HEK293 (cell line): ENCODE data around the gene ALG5.

Source experiments
- CTCF ChIA-PET: fragments of 350-600 bp; formaldehyde crosslinking; extraction: SDS; loops from one replicate; lab custom pipeline; 2021; ENCODE audit warnings: antibody characterized with exemption; lab: Yijun Ruan, JAX
- POLR2A ChIA-PET: fragments of 300-600 bp; formaldehyde crosslinking; extraction: SDS; loops from one replicate; lab custom pipeline; 2020; ENCODE audit warnings: antibody characterized with exemption, inconsistent platforms; lab: Yijun Ruan, JAX
- H3K27ac ChIP-seq: fragments of 200-500 bp; sonication (Bioruptor generic); 2 replicates; pipeline ENCODE4 v1.5.1; 2014; ENCODE audit warnings: low read depth, low read length, control low read depth, inconsistent platforms; ENCODE audit errors: extremely low read depth
- H3K36me3 ChIP-seq, 2 experiments: fragments of 200-500 bp in 1 of 2; sonication (Bioruptor generic) in 1 of 2; 1 replicate in 1 of 2; 2 replicates in 1 of 2; pipeline ENCODE4 v1.5.1; 2014 to 2017; ENCODE audit warnings: inconsistent platforms in 2 of 2, low read length in 2 of 2; ENCODE audit not compliant: control insufficient read depth in 2 of 2, insufficient read depth in 1 of 2
- H3K4me1 ChIP-seq: fragments of 200-500 bp; sonication (Bioruptor generic); 2 replicates; pipeline ENCODE4 v1.5.1; 2014; ENCODE audit warnings: mild to moderate bottlenecking, low read length, inconsistent platforms; ENCODE audit not compliant: control insufficient read depth, insufficient read depth
- H3K4me3 ChIP-seq: 2 replicates; pipeline ENCODE4 v1.5.1; 2011; ENCODE audit warnings: low read depth, mild to moderate bottlenecking, control low read depth, low read length, moderate library complexity
- H3K9me3 ChIP-seq: fragments of 200-500 bp; sonication (Bioruptor generic); 2 replicates; pipeline ENCODE4 v1.5.1; 2014; ENCODE audit warnings: low read depth, low read length, inconsistent platforms; ENCODE audit not compliant: control insufficient read depth, insufficient read depth
- HOXC10 ChIP-seq: sonication (generic); formaldehyde crosslinking; IDR thresholded peaks from 2 replicates; pipeline ENCODE4 v1.8.1; 2023; ENCODE audit warnings: mild to moderate bottlenecking, missing genetic modification reagents
- PATZ1 ChIP-seq: fragments of 450-650 bp; formaldehyde crosslinking; IDR thresholded peaks from 2 replicates; pipeline ENCODE4 v1.5.1; 2016; ENCODE audit warnings: missing biosample characterization, missing genetic modification characterization
- PRDM6 ChIP-seq: fragments of 450-650 bp; formaldehyde crosslinking; IDR thresholded peaks from 2 replicates; pipeline ENCODE4 v1.5.1; 2017; ENCODE audit warnings: missing biosample characterization, missing genetic modification characterization
- SP3 ChIP-seq: fragments of 450-650 bp; formaldehyde crosslinking; IDR thresholded peaks from 2 replicates; pipeline ENCODE4 v1.5.1; 2016; ENCODE audit warnings: missing biosample characterization, missing genetic modification characterization
- ZBTB1 ChIP-seq: fragments of 450-650 bp; formaldehyde crosslinking; IDR thresholded peaks from 2 replicates; pipeline ENCODE4 v1.5.1; 2016; ENCODE audit warnings: missing biosample characterization, missing genetic modification characterization
- ZBTB11 ChIP-seq: fragments of 450-650 bp; formaldehyde crosslinking; conservative IDR thresholded peaks from 2 replicates; pipeline ENCODE4 v1.5.1; 2016; ENCODE audit warnings: low read depth, missing biosample characterization, missing genetic modification characterization
- ZEB2 ChIP-seq: fragments of 450-650 bp; formaldehyde crosslinking; IDR thresholded peaks from 2 replicates; pipeline ENCODE4 v1.5.1; 2016; ENCODE audit warnings: missing biosample characterization, missing genetic modification characterization
- ZFP37 ChIP-seq: fragments of 450-650 bp; formaldehyde crosslinking; IDR thresholded peaks from 2 replicates; pipeline ENCODE4 v1.5.1; 2016; ENCODE audit warnings: missing biosample characterization, missing genetic modification characterization
- ZNF148 ChIP-seq: fragments of 450-650 bp; formaldehyde crosslinking; IDR thresholded peaks from 2 replicates; pipeline ENCODE4 v1.5.0; 2017; ENCODE audit warnings: missing biosample characterization, missing genetic modification characterization, borderline replicate concordance
- ZNF2 ChIP-seq: fragments of 450-650 bp; formaldehyde crosslinking; IDR thresholded peaks from 2 replicates; pipeline ENCODE4 v1.5.1; 2016; ENCODE audit warnings: missing biosample characterization, missing genetic modification characterization
- ZNF202 ChIP-seq: fragments of 450-650 bp; formaldehyde crosslinking; IDR thresholded peaks from 2 replicates; pipeline ENCODE4 v1.5.1; 2016; ENCODE audit warnings: missing biosample characterization, missing genetic modification characterization, borderline replicate concordance
- ZNF26 ChIP-seq: fragments of 450-650 bp; formaldehyde crosslinking; IDR thresholded peaks from 2 replicates; pipeline ENCODE4 v1.5.1; 2016; ENCODE audit warnings: missing biosample characterization, missing genetic modification characterization
- ZNF391 ChIP-seq: fragments of 450-650 bp; formaldehyde crosslinking; IDR thresholded peaks from 2 replicates; pipeline ENCODE4 v1.5.1; 2016; ENCODE audit warnings: low read depth, missing biosample characterization, missing genetic modification characterization, borderline replicate concordance
- ZNF423 ChIP-seq: fragments of 450-650 bp; formaldehyde crosslinking; IDR thresholded peaks from 2 replicates; pipeline ENCODE4 v1.5.1; 2016; ENCODE audit warnings: missing biosample characterization, missing genetic modification characterization
- ZNF426 ChIP-seq: fragments of 450-650 bp; formaldehyde crosslinking; IDR thresholded peaks from 2 replicates; pipeline ENCODE4 v1.5.1; 2017; ENCODE audit warnings: missing biosample characterization, missing genetic modification characterization, mild to moderate bottlenecking, inconsistent platforms, moderate library complexity
- ZNF48 ChIP-seq: fragments of 450-650 bp; formaldehyde crosslinking; IDR thresholded peaks from 2 replicates; pipeline ENCODE4 v1.5.1; 2016; ENCODE audit warnings: missing biosample characterization, missing genetic modification characterization
- ZNF529 ChIP-seq: fragments of 450-650 bp; formaldehyde crosslinking; IDR thresholded peaks from 2 replicates; pipeline ENCODE4 v1.5.1; 2017; ENCODE audit warnings: missing genetic modification characterization, missing biosample characterization; ENCODE audit not compliant: insufficient replicate concordance
- ZNF530 ChIP-seq: fragments of 450-650 bp; formaldehyde crosslinking; IDR thresholded peaks from 2 replicates; pipeline ENCODE4 v1.5.1; 2016; ENCODE audit warnings: low read depth, missing biosample characterization, missing genetic modification characterization
- ZNF544 ChIP-seq: fragments of 450-650 bp; formaldehyde crosslinking; IDR thresholded peaks from 2 replicates; pipeline ENCODE4 v1.5.0; 2017; ENCODE audit warnings: missing biosample characterization, missing genetic modification characterization
- ZNF558 ChIP-seq: fragments of 450-650 bp; formaldehyde crosslinking; IDR thresholded peaks from 2 replicates; pipeline ENCODE4 v1.5.1; 2016; ENCODE audit warnings: missing biosample characterization, missing genetic modification characterization
- ZNF596 ChIP-seq: fragments of 450-650 bp; IDR thresholded peaks from 2 replicates; pipeline ENCODE4 v1.5.0; 2018; ENCODE audit warnings: missing biosample characterization, mild to moderate bottlenecking, missing genetic modification characterization, moderate library complexity
- ZNF707 ChIP-seq: fragments of 450-650 bp; formaldehyde crosslinking; IDR thresholded peaks from 2 replicates; pipeline ENCODE4 v1.5.1; 2016; ENCODE audit warnings: missing biosample characterization, missing genetic modification characterization
- ZNF76 ChIP-seq: fragments of 450-650 bp; formaldehyde crosslinking; IDR thresholded peaks from 2 replicates; pipeline ENCODE4; 2016; ENCODE audit warnings: low read depth, missing biosample characterization, missing genetic modification characterization, borderline replicate concordance
- ZNF792 ChIP-seq: fragments of 450-650 bp; formaldehyde crosslinking; IDR thresholded peaks from 2 replicates; pipeline ENCODE4 v1.5.1; 2016; ENCODE audit warnings: missing biosample characterization, missing genetic modification characterization
- ZNF837 ChIP-seq: fragments of 450-650 bp; formaldehyde crosslinking; IDR thresholded peaks from 2 replicates; pipeline ENCODE4 v1.5.1; 2016; ENCODE audit warnings: missing biosample characterization, missing genetic modification characterization

Gene ALG5

GRCh38 chr13:36921631-36922301 is 77.4 kb downstream of the ALG5 start:
- POLR2A ChIA-PET = no interaction called here
- Histone ChIP-seq H3K9me3 (no peaks in the 10 kb centered on the region), H3K4me1 (peaks cover 14% of the 10 kb centered on the region), H3K36me3 (no peaks in the 10 kb centered on the region), H3K4me3 (no peak overlapping the region), H3K27ac (no peak overlapping the region)
- TF ChIP-seq ZNF596 = no peak
- TF ChIP-seq SP3 (tag by site-specific recombination) = no peak
- no peak for TF ChIP-seq ZNF423 (tag by site-specific recombination)
- no peak for TF ChIP-seq ZFP37
- no peak for TF ChIP-seq HOXC10 (CRISPR knock-in tag)
- no peak for TF ChIP-seq ZNF48
- TF ChIP-seq ZNF707 = no peak
- no peak for TF ChIP-seq ZNF792
- no peak for TF ChIP-seq ZBTB11
- no peak for TF ChIP-seq ZNF76 (tag by site-specific recombination)
- CTCF ChIA-PET = no interaction called here

- H3K4me1 ChIP-seq = peaks cover 18% of the 10 kb centered on the region
- ChIA-PET POLR2A (no interaction called here), CTCF (no interaction called here)
- no peaks in the 10 kb centered on the region for H3K9me3 ChIP-seq
- H3K4me3 ChIP-seq = peak overlapping the region; percentile 71
- no peaks in the 10 kb centered on the region for H3K36me3 ChIP-seq
- H3K27ac ChIP-seq = peak overlapping the region; percentile 79
- TF ChIP-seq ZNF148 (tag by site-specific recombination) = no peak
- no peak for TF ChIP-seq ZNF391 (tag by site-specific recombination)
- no peak for TF ChIP-seq ZNF426
- TF ChIP-seq PATZ1 (tag by site-specific recombination) = no peak
- TF ChIP-seq PRDM6 (tag by site-specific recombination) = 0 out of 2 replicates have a peak, but pooled peaks have one; percentile 9
- no peak for TF ChIP-seq ZNF544
- TF ChIP-seq ZNF202 (tag by site-specific recombination) = no peak
- no peak for TF ChIP-seq ZBTB1 (tag by site-specific recombination)
- TF ChIP-seq ZEB2 (tag by site-specific recombination) = no peak
- TF ChIP-seq ZNF530 = no peak
- no peak for TF ChIP-seq ZNF558 (tag by site-specific recombination)
- TF ChIP-seq ZNF529 (tag by site-specific recombination) = no peak
- TF ChIP-seq ZNF837 (tag by site-specific recombination) = no peak
- TF ChIP-seq ZNF26 (tag by site-specific recombination) = no peak
- no peak for TF ChIP-seq ZNF2 (tag by site-specific recombination)
Measured at GRCh38 chr13:36920616-36921185, 78.4 kb downstream of the ALG5 start.
